ENCODE results near the gene SETD2. TPM values are rescaled to one million over a fixed set of nuclear protein-coding genes. Genes with fewer than 3 reads are reported as not detected.

Gene SETD2
- total and polyA plus RNA-seq, 2 of the 8 experiments (the other 6 are each of a cell fraction or from before 2014, with no cell fraction given) = 15.7 to 46.3 TPM

DNA sequence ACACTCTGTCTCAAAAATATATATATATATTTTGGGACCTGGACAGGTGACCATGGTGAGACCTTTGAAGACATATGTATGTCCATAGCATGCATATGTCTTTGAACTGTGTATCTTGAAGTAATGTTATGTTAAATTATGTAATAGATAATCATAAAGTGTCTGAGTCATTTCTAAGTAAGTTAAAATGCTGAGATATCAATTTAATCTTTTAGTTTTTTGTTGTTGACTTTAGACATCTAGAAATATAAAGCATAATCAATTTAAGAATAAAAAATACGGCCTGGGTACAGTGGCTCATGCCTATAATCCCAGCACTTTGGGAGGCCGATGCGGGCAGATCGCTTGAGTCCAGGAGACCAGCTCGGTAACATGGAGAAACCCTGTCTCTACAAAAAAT lies 12.7 kb upstream of the SETD2 start:
- H3K79me2 ChIP-seq (ENCODE audit: control insufficient read depth in 1 of 2, insufficient read depth in 2 of 2, low read length in 2 of 2) = no peaks in the 10 kb centered on the region
- no peak overlapping the region for H2AK5ac ChIP-seq (ENCODE audit: low read depth, low read length)
- no peaks in the 10 kb centered on the region for H3K79me1 ChIP-seq (ENCODE audit: low read depth, low read length)
- ChIA-PET POLR2A (ENCODE audit: partially characterized antibody) (interaction anchor here (1.1 to 2.1 kb wide), 2 partner anchors 13 to 46 kb away, joined by 3 to 8 read pairs; partner anchors contain the start of gene SETD2), CTCF (ENCODE audit: partially characterized antibody) (interaction anchor here (1.4 kb wide), 1 partner anchor 148 kb away, joined by 3 read pairs; no protein-coding TSS in a partner anchor)
- H3K27me3 ChIP-seq (replicated peaks in 1 of 4; ENCODE audit: control insufficient read depth in 3 of 4, extremely low read depth in 1 of 4, insufficient read depth in 3 of 4, low read length in 3 of 4) = no peaks in the 10 kb centered on the region
- no peak overlapping the region for H2BK12ac ChIP-seq (ENCODE audit: low read depth, low read length)
- H3K4me1 ChIP-seq (replicated peaks in 1 of 4; ENCODE audit: control insufficient read depth in 3 of 4, insufficient read depth in 4 of 4, low read length in 3 of 4) = no peaks in the 10 kb centered on the region
- 89% methylated on average over 5 of the region's 5 CpGs; no CpG with 5 or more reads in 1 of the 2 experiments for WGBS, 2 experiments (ENCODE audit: extremely low coverage in 1 of 2, insufficient coverage in 1 of 2, insufficient read length in 1 of 2, insufficient replicate concordance in 2 of 2, low coverage in 1 of 2, low lambda C conversion rate in 2 of 2, missing lambda C conversion rate in 1 of 2)
- DNase-seq (ENCODE audit: low read depth in 1 of 2, low spot score in 2 of 2) (no peak), FAIRE-seq (no peak)
- no peak overlapping the region for H3K23ac ChIP-seq (ENCODE audit: insufficient read length)
- no peak overlapping the region for H2BK15ac ChIP-seq (ENCODE audit: low read length)
- H2BK5ac ChIP-seq (ENCODE audit: low read depth, low read length) = no peak overlapping the region
- no peak overlapping the region for H3K56ac ChIP-seq (replicated peaks; ENCODE audit: insufficient read length, low read depth, low read length)
- no peak overlapping the region for H3K9ac ChIP-seq (replicated peaks in 1 of 4; ENCODE audit: extremely low read depth in 1 of 4, low read depth in 3 of 4, low read length in 3 of 4)
- no peak overlapping the region for H3K14ac ChIP-seq (ENCODE audit: insufficient read length)
- H3K4me2 ChIP-seq (ENCODE audit: insufficient read depth in 1 of 2, low read depth in 2 of 2, low read length in 2 of 2) = no peak overlapping the region
- H4K91ac ChIP-seq (replicated peaks; ENCODE audit: insufficient read length, low read length) = no peak overlapping the region
- no peak overlapping the region for H2BK20ac ChIP-seq (ENCODE audit: low read length)
- no peak overlapping the region for H2AFZ ChIP-seq (ENCODE audit: low read length)
- H2BK120ac ChIP-seq (replicated peaks; ENCODE audit: low read depth, low read length) = no peak overlapping the region
- H3K9me3 ChIP-seq (ENCODE audit: insufficient read depth in 2 of 2, low read depth in 1 of 2, low read length in 1 of 2) = no peaks in the 10 kb centered on the region
- no peak overlapping the region for H3K27ac ChIP-seq (ENCODE audit: low read depth, low read length)
- H4K20me1 ChIP-seq (replicated peaks in 1 of 2; ENCODE audit: control insufficient read depth in 1 of 2, insufficient read depth in 2 of 2, low read length in 2 of 2) = no peaks in the 10 kb centered on the region
- no peak overlapping the region for H4K5ac ChIP-seq (ENCODE audit: insufficient read length, low read depth, low read length)
- H3K4ac ChIP-seq (replicated peaks; ENCODE audit: insufficient read length, low read depth, low read length) = no peak overlapping the region
- no peak overlapping the region for H3K4me3 ChIP-seq (ENCODE audit: extremely low read depth in 1 of 4, insufficient read depth in 2 of 4, low read depth in 3 of 4, low read length in 4 of 4)
- no peak overlapping the region for H3K18ac ChIP-seq (ENCODE audit: extremely low read depth, low read length)
- peaks cover 0 to 6% (median 2%) of the 10 kb centered on the region in 4 experiments; a peak in 4 of 8 replicates for H3K36me3 ChIP-seq (ENCODE audit: control insufficient read depth in 2 of 4, insufficient read depth in 4 of 4, low read length in 3 of 4)
- no peak overlapping the region for H4K8ac ChIP-seq (ENCODE audit: extremely low read depth, insufficient read depth, low read length)
- no peaks in the 10 kb centered on the region for H3K23me2 ChIP-seq (ENCODE audit: low read depth, low read length)
- TF ChIP-seq TAF1 (IDR thresholded peaks at IDR 0.05; ENCODE audit: low read depth, low read length) (no peak), NANOG (IDR thresholded peaks at IDR 0.05; ENCODE audit: insufficient read depth, low read depth, low read length, poor library complexity, severe bottlenecking) (no peak), BRCA1 (IDR thresholded peaks at IDR 0.05; ENCODE audit: low read depth, low read length) (no peak), CBX5 (IDR thresholded peaks at IDR 0.05; ENCODE audit: low read depth, low read length) (no peak), SAP30 (IDR thresholded peaks at IDR 0.05; ENCODE audit: insufficient read depth, insufficient replicate concordance, low read length) (no peak), CHD1 (IDR thresholded peaks at IDR 0.05; ENCODE audit: low read depth, low read length) (no peak), GTF2F1 (IDR thresholded peaks at IDR 0.05; ENCODE audit: borderline replicate concordance, low read depth, low read length) (no peak), HDAC2 (IDR thresholded peaks at IDR 0.05; ENCODE audit: borderline replicate concordance in 1 of 2, low read depth in 2 of 2, low read length in 2 of 2) (no peak), SUZ12 (IDR thresholded peaks at IDR 0.05; ENCODE audit: low read length) (no peak), SIX5 (IDR thresholded peaks at IDR 0.05; ENCODE audit: low read depth, low read length) (no peak), JUN (IDR thresholded peaks at IDR 0.05; ENCODE audit: low read depth, low read length) (no peak)
- TF ChIP-seq, protein P1, sequence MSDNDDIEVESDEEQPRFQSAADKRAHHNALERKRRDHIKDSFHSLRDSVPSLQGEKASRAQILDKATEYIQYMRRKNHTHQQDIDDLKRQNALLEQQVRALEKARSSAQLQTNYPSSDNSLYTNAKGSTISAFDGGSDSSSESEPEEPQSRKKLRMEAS (IDR thresholded peaks at IDR 0.05) = no peak
- TF ChIP-seq, protein P2, sequence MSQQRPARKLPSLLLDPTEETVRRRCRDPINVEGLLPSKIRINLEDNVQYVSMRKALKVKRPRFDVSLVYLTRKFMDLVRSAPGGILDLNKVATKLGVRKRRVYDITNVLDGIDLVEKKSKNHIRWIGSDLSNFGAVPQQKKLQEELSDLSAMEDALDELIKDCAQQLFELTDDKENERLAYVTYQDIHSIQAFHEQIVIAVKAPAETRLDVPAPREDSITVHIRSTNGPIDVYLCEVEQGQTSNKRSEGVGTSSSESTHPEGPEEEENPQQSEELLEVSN (IDR thresholded peaks at IDR 0.05) = no peak

Measured in H1 (cell line).